ENCODE results near the gene TDRD9.

Gene TDRD9

GRCh38 chr14:103995876-103996275 lies 67.6 kb downstream of the TDRD9 start:
- no peak overlapping the region for H2AFZ ChIP-seq (ENCODE audit: low read length)

DNA sequence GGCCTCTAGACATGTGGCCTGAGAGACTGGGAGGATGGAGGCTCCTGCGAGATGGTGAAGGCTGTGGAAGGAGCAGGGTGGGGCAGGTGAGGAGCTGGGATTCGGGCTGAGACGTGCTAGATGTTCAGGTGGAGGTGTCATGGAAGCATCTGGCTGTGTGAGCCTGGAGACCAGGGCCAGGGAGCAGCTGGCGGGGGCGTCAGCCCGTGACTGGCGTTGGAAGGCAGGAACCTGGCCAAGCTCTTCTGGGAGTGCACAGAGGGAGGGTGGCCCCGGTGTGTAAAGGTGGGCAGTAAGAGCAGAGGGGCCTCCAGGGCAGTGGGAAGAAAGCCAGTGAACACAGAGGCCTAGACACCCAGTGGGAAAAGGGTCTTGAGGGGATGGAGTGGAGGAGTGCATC lies 69.1 kb downstream of the TDRD9 start:
- TF ChIP-seq EZH2phosphoT487 (IDR thresholded peaks at IDR 0.05; ENCODE audit: low read length) (no peak), EZH2 (optimal IDR thresholded peaks at IDR 0.05; ENCODE audit: low read depth, low read length) (no peak)
- TF ChIP-seq, protein P1, sequence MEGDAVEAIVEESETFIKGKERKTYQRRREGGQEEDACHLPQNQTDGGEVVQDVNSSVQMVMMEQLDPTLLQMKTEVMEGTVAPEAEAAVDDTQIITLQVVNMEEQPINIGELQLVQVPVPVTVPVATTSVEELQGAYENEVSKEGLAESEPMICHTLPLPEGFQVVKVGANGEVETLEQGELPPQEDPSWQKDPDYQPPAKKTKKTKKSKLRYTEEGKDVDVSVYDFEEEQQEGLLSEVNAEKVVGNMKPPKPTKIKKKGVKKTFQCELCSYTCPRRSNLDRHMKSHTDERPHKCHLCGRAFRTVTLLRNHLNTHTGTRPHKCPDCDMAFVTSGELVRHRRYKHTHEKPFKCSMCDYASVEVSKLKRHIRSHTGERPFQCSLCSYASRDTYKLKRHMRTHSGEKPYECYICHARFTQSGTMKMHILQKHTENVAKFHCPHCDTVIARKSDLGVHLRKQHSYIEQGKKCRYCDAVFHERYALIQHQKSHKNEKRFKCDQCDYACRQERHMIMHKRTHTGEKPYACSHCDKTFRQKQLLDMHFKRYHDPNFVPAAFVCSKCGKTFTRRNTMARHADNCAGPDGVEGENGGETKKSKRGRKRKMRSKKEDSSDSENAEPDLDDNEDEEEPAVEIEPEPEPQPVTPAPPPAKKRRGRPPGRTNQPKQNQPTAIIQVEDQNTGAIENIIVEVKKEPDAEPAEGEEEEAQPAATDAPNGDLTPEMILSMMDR (IDR thresholded peaks at IDR 0.05; ENCODE audit: low read length) = no peak
- no peaks in the 10 kb centered on the region for H3K9me3 ChIP-seq (replicated peaks; ENCODE audit: insufficient read depth, low read length)
- H3K4me1 ChIP-seq (ENCODE audit: low read length) = no peaks in the 10 kb centered on the region
- H2AFZ ChIP-seq (ENCODE audit: low read length) = no peak overlapping the region
- H3K27me3 ChIP-seq (replicated peaks; ENCODE audit: insufficient read depth, low read length) = no peaks in the 10 kb centered on the region
- H3K36me3 ChIP-seq (replicated peaks; ENCODE audit: insufficient read depth, low read length) = no peaks in the 10 kb centered on the region
- no peak for DNase-seq
- no peak overlapping the region for H3K27ac ChIP-seq (ENCODE audit: low read length)
- H4K20me1 ChIP-seq (ENCODE audit: insufficient read depth, low read length) = no peaks in the 10 kb centered on the region
- no peaks in the 10 kb centered on the region for H3K9me2 ChIP-seq (replicated peaks; ENCODE audit: insufficient read depth, low read length)
- no peak overlapping the region for H3K4me2 ChIP-seq (ENCODE audit: low read depth, low read length)
- H3K9ac ChIP-seq (ENCODE audit: low read length) = no peak overlapping the region
- H3K79me2 ChIP-seq (ENCODE audit: low read length) = no peaks in the 10 kb centered on the region
- no peak overlapping the region for H3K4me3 ChIP-seq (ENCODE audit: low read length)
- H3F3A ChIP-seq (ENCODE audit: insufficient read depth, low read length) = no peaks in the 10 kb centered on the region

More at GRCh38 chr14:103995876-103996275, 67.6 kb downstream of the TDRD9 start:
- H3K9me3 ChIP-seq (replicated peaks; ENCODE audit: insufficient read depth, low read length) = no peaks in the 10 kb centered on the region
- H3K27ac ChIP-seq (ENCODE audit: low read length) = no peak overlapping the region
- H3K9me2 ChIP-seq (replicated peaks; ENCODE audit: insufficient read depth, low read length) = no peaks in the 10 kb centered on the region
- no peak overlapping the region for H3K9ac ChIP-seq (ENCODE audit: low read length)
- no peak overlapping the region for H3K4me3 ChIP-seq (ENCODE audit: low read length)
- no peaks in the 10 kb centered on the region for H4K20me1 ChIP-seq (ENCODE audit: insufficient read depth, low read length)
- H3F3A ChIP-seq (ENCODE audit: insufficient read depth, low read length) = no peaks in the 10 kb centered on the region
- no peak for DNase-seq
- H3K4me2 ChIP-seq (ENCODE audit: low read depth, low read length) = no peak overlapping the region
- H3K79me2 ChIP-seq (ENCODE audit: low read length) = no peaks in the 10 kb centered on the region
- H3K27me3 ChIP-seq (replicated peaks; ENCODE audit: insufficient read depth, low read length) = no peaks in the 10 kb centered on the region
- H3K4me1 ChIP-seq (ENCODE audit: low read length) = no peaks in the 10 kb centered on the region
- no peaks in the 10 kb centered on the region for H3K36me3 ChIP-seq (replicated peaks; ENCODE audit: insufficient read depth, low read length)
- TF ChIP-seq EZH2 (optimal IDR thresholded peaks at IDR 0.05; ENCODE audit: low read depth, low read length) (no peak), EZH2phosphoT487 (IDR thresholded peaks at IDR 0.05; ENCODE audit: low read length) (no peak)
- TF ChIP-seq, protein P1 (IDR thresholded peaks at IDR 0.05; ENCODE audit: low read length) = no peak

DNA sequence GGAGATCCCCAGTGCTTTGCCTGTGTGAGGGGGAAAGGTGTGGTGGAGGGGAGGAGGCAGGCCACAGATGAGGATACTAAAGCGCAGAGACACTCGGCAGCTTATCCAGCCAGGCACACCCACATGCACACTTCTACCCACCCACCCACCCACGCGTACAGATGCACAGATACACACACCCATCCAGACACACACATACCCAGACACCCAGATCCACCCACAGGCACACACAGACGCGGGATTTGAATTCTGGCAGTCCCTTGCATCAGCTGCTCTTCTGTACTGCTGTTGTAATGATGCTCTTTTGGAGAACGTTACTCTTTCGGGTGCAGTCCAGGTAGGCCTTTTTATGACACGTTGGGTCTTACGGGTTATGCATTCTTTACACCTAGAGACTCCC lies 69.8 kb downstream of the TDRD9 start:
- no peak for DNase-seq
- no peaks in the 10 kb centered on the region for H3K4me1 ChIP-seq (ENCODE audit: low read length)
- no peak overlapping the region for H3K4me3 ChIP-seq (ENCODE audit: low read length)
- H3K9me2 ChIP-seq (replicated peaks; ENCODE audit: insufficient read depth, low read length) = no peaks in the 10 kb centered on the region
- H3F3A ChIP-seq (ENCODE audit: insufficient read depth, low read length) = no peaks in the 10 kb centered on the region
- no peaks in the 10 kb centered on the region for H3K9me3 ChIP-seq (replicated peaks; ENCODE audit: insufficient read depth, low read length)
- H3K36me3 ChIP-seq (replicated peaks; ENCODE audit: insufficient read depth, low read length) = no peaks in the 10 kb centered on the region
- TF ChIP-seq, protein P1 (IDR thresholded peaks at IDR 0.05; ENCODE audit: low read length) = no peak
- TF ChIP-seq EZH2phosphoT487 (IDR thresholded peaks at IDR 0.05; ENCODE audit: low read length) (no peak), EZH2 (optimal IDR thresholded peaks at IDR 0.05; ENCODE audit: low read depth, low read length) (no peak)
- no peak overlapping the region for H3K27ac ChIP-seq (ENCODE audit: low read length)
- no peaks in the 10 kb centered on the region for H3K79me2 ChIP-seq (ENCODE audit: low read length)
- no peak overlapping the region for H2AFZ ChIP-seq (ENCODE audit: low read length)
- H3K4me2 ChIP-seq (ENCODE audit: low read depth, low read length) = no peak overlapping the region
- H3K27me3 ChIP-seq (replicated peaks; ENCODE audit: insufficient read depth, low read length) = no peaks in the 10 kb centered on the region
- no peaks in the 10 kb centered on the region for H4K20me1 ChIP-seq (ENCODE audit: insufficient read depth, low read length)
- H3K9ac ChIP-seq (ENCODE audit: low read length) = no peak overlapping the region

Data from MM.1S (cell line).